GM18511 (cell line): Measurements from ENCODE around the gene FTHL17.
A peak's percentile ranks its signal among the peaks of the same experiment; 100 is the strongest.

Source experiments
- ATAC-seq: cut with Tn5 transposase; IDR thresholded peaks from one replicate; pipeline ENCODE4 v1.9.1; 2021; ENCODE audit warnings: mild to moderate bottlenecking, moderate library complexity; ENCODE audit not compliant: unreplicated experiment

FTHL17 gene

GRCh38 chrX:31039327-31039711 lies 32.5 kb downstream of the FTHL17 start:
- peak; percentile 33 for ATAC-seq

DNA sequence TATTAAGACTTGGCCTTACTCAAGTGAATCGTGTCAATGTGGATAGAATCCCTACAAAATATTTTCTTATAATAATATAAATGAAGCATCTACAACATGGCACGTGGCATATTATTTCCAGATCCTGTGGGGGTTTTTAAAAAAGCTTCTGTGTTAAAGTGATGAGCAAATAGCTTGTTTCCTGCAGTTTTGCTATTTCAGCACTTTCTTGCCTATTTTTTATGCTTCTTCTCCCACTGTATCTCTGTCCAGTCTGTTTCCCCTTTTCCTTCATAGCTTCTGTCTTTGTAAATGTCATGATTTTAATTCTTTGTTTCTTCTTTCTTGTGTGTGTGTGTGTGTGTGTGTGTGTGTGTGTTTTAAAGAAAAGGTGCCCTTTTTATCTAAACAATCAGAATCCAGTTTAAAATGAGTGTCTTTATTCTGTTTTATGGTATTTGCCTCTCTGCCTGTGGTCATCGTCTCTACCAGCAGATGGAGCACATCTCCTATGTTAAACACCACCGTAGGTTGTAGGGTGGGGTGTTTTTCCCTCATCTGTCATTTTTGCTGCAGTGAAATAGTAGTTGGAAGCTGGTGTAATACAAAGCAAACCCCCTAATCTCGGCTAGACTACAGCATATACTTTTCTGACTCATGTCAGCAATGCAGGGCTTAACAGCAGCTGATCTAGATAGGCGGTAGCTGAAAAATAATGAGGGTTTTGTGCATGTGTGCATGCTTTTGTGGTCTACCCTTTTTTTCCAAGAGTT lies 33.1 kb downstream of the FTHL17 start:
- ATAC-seq, result peak; percentile 85

DNA sequence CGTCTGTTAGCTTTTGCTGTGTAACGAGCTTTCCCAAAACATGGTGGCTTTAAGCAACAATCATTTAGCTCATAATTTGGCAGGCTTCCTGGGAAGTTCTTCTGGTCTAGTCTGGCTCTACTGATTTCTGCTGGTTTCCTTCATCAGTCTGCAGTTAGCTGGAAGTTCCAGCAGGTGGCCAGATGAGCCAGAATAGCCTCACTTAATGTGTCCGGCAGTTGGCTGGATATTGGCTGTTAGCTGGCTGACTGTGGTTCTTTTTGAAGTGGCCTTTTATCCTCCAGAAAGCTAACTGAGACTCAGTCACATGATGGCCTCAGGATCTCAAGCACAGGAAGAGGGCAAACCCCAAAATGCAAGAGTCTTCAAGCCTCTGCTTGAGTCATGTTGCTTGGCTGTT lies 34.9 kb downstream of the FTHL17 start:
- peak; percentile 70 for ATAC-seq

DNA sequence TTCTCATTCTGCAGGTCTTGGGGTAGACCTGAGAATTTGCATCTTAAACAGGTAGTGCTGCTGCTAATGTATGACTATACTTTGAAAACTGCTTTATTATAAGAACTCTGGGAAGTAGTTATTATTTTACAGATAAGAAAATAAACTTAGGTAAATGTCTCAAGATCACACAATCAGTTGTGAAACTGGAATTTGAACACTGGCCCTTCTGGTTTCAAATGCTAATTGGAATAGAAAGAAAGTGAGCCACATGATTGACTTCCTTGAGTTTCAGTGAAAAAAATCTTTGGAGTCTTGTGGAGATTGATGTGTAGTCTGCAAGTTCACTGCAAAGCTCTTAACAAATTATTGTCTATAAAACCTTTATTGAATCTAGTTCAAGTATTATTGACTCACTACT lies 44.5 kb downstream of the FTHL17 start:
- no peak for ATAC-seq

- ATAC-seq, result no peak
Observed at GRCh38 chrX:31024866-31025265, 47.0 kb downstream of the FTHL17 start.

GRCh38 chrX:31021537-31021936 lies 50.3 kb downstream of the FTHL17 start:
- no peak for ATAC-seq
